IMR-90 (cell line): ENCODE data around the gene ACOX3. TPM values are rescaled to one million over a fixed set of nuclear protein-coding genes. Genes with fewer than 3 reads are reported as not detected.

Experiments
- ATAC-seq: fragments of 200-7000 bp; cut with Tn5 transposase; 2 replicates; pipeline ENCODE4 v1.9.1; 2020; ENCODE audit warnings: low read depth, mild to moderate bottlenecking, moderate library complexity
- BruUV-seq: library from RNA; stranded (reverse); fragments of 400-500 nt; replicated peaks from 2 replicates; lab custom pipeline; 2021; lab: Mats Ljungman, UMichigan
- CTCF ChIA-PET: fragments of 300-600 bp; formaldehyde crosslinking; extraction: SDS; loops from one replicate; lab custom pipeline; 2021; ENCODE audit warnings: antibody characterized with exemption; lab: Yijun Ruan, JAX
- POLR2A ChIA-PET: fragments of 300-600 bp; sonication (Branson Sonifier 250); formaldehyde crosslinking; loops from one replicate; lab custom pipeline; 2022; ENCODE audit warnings: antibody characterized with exemption; ENCODE audit not compliant: unreplicated experiment; lab: Charles Lee
- DNase-seq: peaks from one replicate; pipeline ENCODE4 v3.0.0; 2013
- H2AFZ ChIP-seq: replicated peaks from 2 replicates; pipeline ENCODE3; 2013; ENCODE audit warnings: low read length, mild to moderate bottlenecking; ENCODE audit not compliant: poor library complexity
- H2AK5ac ChIP-seq: 2 replicates; pipeline ENCODE4 v1.6.1; 2013; ENCODE audit warnings: low read depth, low read length, inconsistent platforms
- H2AK9ac ChIP-seq: replicated peaks from 2 replicates; pipeline ENCODE3; 2013; ENCODE audit warnings: mild to moderate bottlenecking, low read depth, low read length, moderate library complexity; ENCODE audit not compliant: poor library complexity
- H2BK120ac ChIP-seq: 2 replicates; pipeline ENCODE4 v1.6.1; 2013; ENCODE audit warnings: low read depth, low read length, inconsistent platforms
- H2BK15ac ChIP-seq: 3 replicates; pipeline ENCODE4 v1.6.1; 2013; ENCODE audit warnings: low read depth, low read length, inconsistent platforms
- H2BK20ac ChIP-seq: 2 replicates; pipeline ENCODE4 v1.6.1; 2013; ENCODE audit warnings: low read depth, mild to moderate bottlenecking, inconsistent platforms, low read length, moderate library complexity
- H2BK5ac ChIP-seq: 2 replicates; pipeline ENCODE4 v1.6.1; 2013; ENCODE audit warnings: mild to moderate bottlenecking, low read depth, low read length, inconsistent platforms; ENCODE audit not compliant: poor library complexity, severe bottlenecking
- H3K14ac ChIP-seq: replicated peaks from 2 replicates; pipeline ENCODE4 v1.6.1; 2013; ENCODE audit warnings: low read depth, low read length, inconsistent platforms
- H3K18ac ChIP-seq: 2 replicates; pipeline ENCODE4 v1.6.1; 2013; ENCODE audit warnings: low read depth, low read length, control low read depth
- H3K23ac ChIP-seq: 2 replicates; pipeline ENCODE4 v1.6.1; 2013; ENCODE audit warnings: low read depth, low read length, inconsistent platforms
- H3K27ac ChIP-seq: 2 replicates; pipeline ENCODE4 v1.5.1; 2013; ENCODE audit warnings: mild to moderate bottlenecking, control low read depth, low read length; ENCODE audit not compliant: insufficient read depth
- H3K27me3 ChIP-seq: 2 replicates; pipeline ENCODE4 v1.6.1; 2013; ENCODE audit warnings: low read length; ENCODE audit not compliant: control insufficient read depth, insufficient read depth
- H3K36me3 ChIP-seq: 2 replicates; pipeline ENCODE4 v1.6.1; 2013; ENCODE audit warnings: low read length, mixed read lengths; ENCODE audit not compliant: control insufficient read depth, insufficient read depth
- H3K4ac ChIP-seq: 2 replicates; pipeline ENCODE4 v1.6.1; 2013; ENCODE audit warnings: low read depth, low read length, inconsistent platforms
- H3K4me1 ChIP-seq: 2 replicates; pipeline ENCODE4 v1.6.1; 2013; ENCODE audit warnings: low read length, mixed read lengths; ENCODE audit not compliant: control insufficient read depth, insufficient read depth
- H3K4me2 ChIP-seq: 2 replicates; pipeline ENCODE4 v1.6.1; 2013; ENCODE audit warnings: low read depth, mild to moderate bottlenecking, control low read depth, low read length, moderate library complexity
- H3K4me3 ChIP-seq: 2 replicates; pipeline ENCODE4 v1.5.1; 2013; ENCODE audit warnings: low read depth, mild to moderate bottlenecking, control low read depth, low read length, moderate library complexity; ENCODE audit not compliant: insufficient read depth
- H3K56ac ChIP-seq: 2 replicates; pipeline ENCODE4 v1.6.1; 2013; ENCODE audit warnings: low read length, inconsistent platforms; ENCODE audit not compliant: insufficient read depth; ENCODE audit errors: extremely low read depth
- H3K79me1 ChIP-seq, 2 experiments: 2 replicates each; pipeline ENCODE4 v1.6.1; 2013; ENCODE audit warnings: low read length in 2 of 2, inconsistent platforms in 1 of 2, low read depth in 1 of 2
- H3K9ac ChIP-seq: 2 replicates; pipeline ENCODE4 v1.6.1; 2013; ENCODE audit warnings: low read depth, low read length, control low read depth
- H3K9me1 ChIP-seq: 2 replicates; pipeline ENCODE4 v1.6.1; 2013; ENCODE audit warnings: low read length, inconsistent platforms; ENCODE audit not compliant: insufficient read depth
- H3K9me3 ChIP-seq: 2 replicates; pipeline ENCODE4 v1.6.1; 2013; ENCODE audit warnings: low read length; ENCODE audit not compliant: control insufficient read depth, insufficient read depth
- H4K20me1 ChIP-seq: 2 replicates; pipeline ENCODE4 v1.6.1; 2013; ENCODE audit warnings: low read length, inconsistent platforms; ENCODE audit not compliant: insufficient read depth
- H4K5ac ChIP-seq: 2 replicates; pipeline ENCODE4 v1.6.1; 2013; ENCODE audit warnings: mild to moderate bottlenecking, low read depth, low read length, control low read depth
- H4K8ac ChIP-seq, 2 experiments: 2 replicates each; pipeline ENCODE4 v1.6.1; 2013; ENCODE audit warnings: low read depth in 2 of 2, low read length in 2 of 2, control low read depth in 1 of 2, inconsistent platforms in 1 of 2
- H4K91ac ChIP-seq: 2 replicates; pipeline ENCODE4 v1.6.1; 2013; ENCODE audit warnings: low read depth, low read length, inconsistent platforms; ENCODE audit not compliant: insufficient read depth
- BHLHE40 ChIP-seq: fragments of 150-350 bp; IDR thresholded peaks from 2 replicates; pipeline ENCODE4 v1.6.1; 2016; ENCODE audit warnings: mild to moderate bottlenecking, low read depth, low read length
- CEBPB ChIP-seq: IDR thresholded peaks from 2 replicates; pipeline ENCODE4 v1.6.1; 2012; ENCODE audit warnings: low read depth, low read length, improper control_type of control experiment
- CHD1 ChIP-seq: IDR thresholded peaks from 2 replicates; pipeline ENCODE4 v1.6.1; 2012; ENCODE audit warnings: low read depth, low read length, improper control_type of control experiment
- FOS ChIP-seq: fragments of 150-350 bp; IDR thresholded peaks from 2 replicates; pipeline ENCODE4 v1.6.1; 2016; ENCODE audit warnings: low read depth, low read length
- MAFK ChIP-seq: IDR thresholded peaks from 2 replicates; pipeline ENCODE4 v1.6.1; 2012; ENCODE audit warnings: low read depth, low read length, improper control_type of control experiment
- MAZ ChIP-seq: IDR thresholded peaks from 2 replicates; pipeline ENCODE4 v1.6.1; 2012; ENCODE audit warnings: low read depth, mild to moderate bottlenecking, low read length, improper control_type of control experiment, moderate library complexity, borderline replicate concordance
- NFE2L2 ChIP-seq: fragments of 150-350 bp; IDR thresholded peaks from 2 replicates; pipeline ENCODE4 v1.6.1; 2016; ENCODE audit warnings: low read depth, mild to moderate bottlenecking, low read length
- RCOR1 ChIP-seq: IDR thresholded peaks from 2 replicates; pipeline ENCODE4 v1.6.1; 2012; ENCODE audit warnings: mild to moderate bottlenecking, low read length, improper control_type of control experiment; ENCODE audit not compliant: insufficient replicate concordance
- WGBS, 2 experiments: methylation state at CpG; one replicate each; pipeline versions ENCODE4 v1.1.5 to v1.1.7; 2013; ENCODE audit warnings: missing lambda C conversion rate in 2 of 2; ENCODE audit not compliant: insufficient read length in 1 of 2; ENCODE audit errors: extremely low coverage in 2 of 2; 5-methylcytosine and 5-hydroxymethylcytosine counted together
- dilution Hi-C: fragments of 300-500 bp; cut with HindIII; formaldehyde crosslinking; loops from one replicate; pipeline ENCODE4 v1.14.3; 2018; ENCODE audit warnings: low sequenced_read_pairs; ENCODE audit not compliant: unreplicated experiment
- in situ Hi-C: fragments of 300-500 bp; cut with MboI; formaldehyde crosslinking; loops from 3 replicates; pipeline ENCODE4 v1.14.3; 2019; ENCODE audit warnings: low sequenced_read_pairs, inconsistent platforms, mixed read lengths
- intact Hi-C: fragments of 100-400 bp; cut with micrococcal nuclease; formaldehyde crosslinking; loops from 2 replicates; pipeline ENCODE4 v1.10.0; 2022
- polyA plus RNA-seq, 3 experiments: library from polyadenylated mRNA; depleted of rRNA; stranded (reverse); fragments of >200 nt; gene quantifications; 2 replicates each; pipeline ENCODE4 v1.2.3, GENCODE V29; 2012; ENCODE audit warnings: low replicate concordance in 1 of 3
- total RNA-seq: library from RNA; depleted of rRNA; stranded (reverse); fragments of >200 nt; gene quantifications from 2 replicates; pipeline ENCODE4 v1.2.3, GENCODE V29; 2012
- TF ChIP-seq, protein P1 (sequence below): fragments of 150-350 bp; IDR thresholded peaks from 2 replicates; pipeline ENCODE4 v1.6.1; 2016; ENCODE audit warnings: low read depth, mild to moderate bottlenecking, low read length, moderate library complexity, borderline replicate concordance
- TF ChIP-seq, protein P2 (sequence below): fragments of 150-350 bp; IDR thresholded peaks from 2 replicates; pipeline ENCODE4 v1.6.1; 2017; ENCODE audit warnings: mild to moderate bottlenecking, antibody characterized with exemption, low read length, low read depth

The ACOX3 gene
- total and polyA plus RNA-seq, 2 of the 4 experiments (the other 2 are of a cell fraction), result 15.2 to 25.8 TPM

DNA sequence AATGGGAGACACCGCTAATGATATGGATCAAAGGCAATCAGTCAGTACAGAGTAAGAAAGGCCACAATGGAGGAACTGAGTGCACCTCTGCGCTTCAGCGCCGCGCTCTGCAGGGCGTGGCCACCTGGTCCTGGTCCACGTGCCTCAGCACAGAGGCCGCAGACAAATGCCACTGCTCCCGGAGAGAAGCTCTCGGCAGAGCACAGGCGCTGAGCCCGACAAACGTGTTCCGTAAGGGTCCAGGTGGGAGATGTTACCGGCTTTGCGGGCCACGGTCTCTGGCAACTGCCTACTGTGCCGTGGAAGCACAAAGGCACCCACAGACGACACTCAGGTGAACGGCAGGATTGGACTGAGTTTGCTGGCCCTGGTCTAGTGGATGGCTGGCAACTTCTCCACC is 68.9 kb downstream of the ACOX3 start:
- H2AFZ ChIP-seq, result no peak overlapping the region
- H3K9me1 ChIP-seq, result no peaks in the 10 kb centered on the region
- H2BK20ac ChIP-seq, result no peak overlapping the region
- no peak overlapping the region for H2BK5ac ChIP-seq
- no peak overlapping the region for H3K4me3 ChIP-seq
- H3K18ac ChIP-seq, result no peak overlapping the region
- no peak overlapping the region for H4K8ac ChIP-seq
- no peak overlapping the region for H3K27ac ChIP-seq
- no peak overlapping the region for H3K9ac ChIP-seq
- no peak overlapping the region for H3K56ac ChIP-seq
- no peak overlapping the region for H3K23ac ChIP-seq
- no peak overlapping the region for H2BK120ac ChIP-seq
- H3K27me3 ChIP-seq, result no peaks in the 10 kb centered on the region
- H3K4me2 ChIP-seq, result no peak overlapping the region
- in situ Hi-C loops, result no loop called here
- intact Hi-C loops, result loop anchor here (1.0 kb wide), 1 partner anchor 13 kb away; no protein-coding TSS in a partner anchor
- H3K4me1 ChIP-seq, result no peaks in the 10 kb centered on the region
- DNase-seq (no peak), ATAC-seq (no peak)
- H3K79me1 ChIP-seq, result no peaks in the 10 kb centered on the region
- H4K5ac ChIP-seq, result no peak overlapping the region
- TF ChIP-seq CHD1 (no peak), MAFK (no peak), CEBPB (no peak), NFE2L2 (no peak), FOS (no peak), BHLHE40 (no peak), RCOR1 (no peak), MAZ (no peak)
- TF ChIP-seq, protein P1, sequence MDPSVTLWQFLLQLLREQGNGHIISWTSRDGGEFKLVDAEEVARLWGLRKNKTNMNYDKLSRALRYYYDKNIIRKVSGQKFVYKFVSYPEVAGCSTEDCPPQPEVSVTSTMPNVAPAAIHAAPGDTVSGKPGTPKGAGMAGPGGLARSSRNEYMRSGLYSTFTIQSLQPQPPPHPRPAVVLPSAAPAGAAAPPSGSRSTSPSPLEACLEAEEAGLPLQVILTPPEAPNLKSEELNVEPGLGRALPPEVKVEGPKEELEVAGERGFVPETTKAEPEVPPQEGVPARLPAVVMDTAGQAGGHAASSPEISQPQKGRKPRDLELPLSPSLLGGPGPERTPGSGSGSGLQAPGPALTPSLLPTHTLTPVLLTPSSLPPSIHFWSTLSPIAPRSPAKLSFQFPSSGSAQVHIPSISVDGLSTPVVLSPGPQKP, result no peak
- TF ChIP-seq, protein P2, sequence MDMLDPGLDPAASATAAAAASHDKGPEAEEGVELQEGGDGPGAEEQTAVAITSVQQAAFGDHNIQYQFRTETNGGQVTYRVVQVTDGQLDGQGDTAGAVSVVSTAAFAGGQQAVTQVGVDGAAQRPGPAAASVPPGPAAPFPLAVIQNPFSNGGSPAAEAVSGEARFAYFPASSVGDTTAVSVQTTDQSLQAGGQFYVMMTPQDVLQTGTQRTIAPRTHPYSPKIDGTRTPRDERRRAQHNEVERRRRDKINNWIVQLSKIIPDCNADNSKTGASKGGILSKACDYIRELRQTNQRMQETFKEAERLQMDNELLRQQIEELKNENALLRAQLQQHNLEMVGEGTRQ, result no peak
- BruUV-seq, result no TSS peak
- H2AK9ac ChIP-seq, result no peak overlapping the region
- H3K14ac ChIP-seq, result no peak overlapping the region
- H3K4ac ChIP-seq, result no peak overlapping the region
- H4K20me1 ChIP-seq, result no peaks in the 10 kb centered on the region; the same call in 1 of the 2 replicates
- peaks cover 10% of the 10 kb centered on the region; the same call in 1 of the 2 replicates for H3K36me3 ChIP-seq
- 92% methylated on average over 19 of the region's 20 CpGs; no CpG with 5 or more reads in 1 of the 2 experiments for WGBS, 2 experiments
- ChIA-PET CTCF (no interaction called here), POLR2A (no interaction called here)
- no peak overlapping the region for H2AK5ac ChIP-seq
- dilution Hi-C loops, result no loop called here
- no peaks in the 10 kb centered on the region for H3K9me3 ChIP-seq
- H4K91ac ChIP-seq, result no peak overlapping the region
- no peak overlapping the region for H2BK15ac ChIP-seq
